Left colon (tissue), 2 donors: ENCODE measurements around the gene ACTN3. TPM values are rescaled to one million over a fixed set of nuclear protein-coding genes. Genes with fewer than 3 reads are reported as not detected.
"Not testable (repeated sequence)": the region's sequence is repeated elsewhere in the genome, so short reads cannot be mapped to it uniquely, and the experiment has no call there.

Experiments used
- ATAC-seq: fragments of 200-7000 bp; cut with Tn5 transposase; one replicate; pipeline ENCODE4 v1.9.1; 2020; ENCODE audit warnings: mild to moderate bottlenecking, moderate library complexity
- DNase-seq, 2 donors: peaks; one replicate each; pipeline ENCODE4 v3.0.0-alpha.2; 2020
- intact Hi-C, 2 donors: fragments of 100-400 bp; cut with DNase I in 1 of 2; cut with micrococcal nuclease in 1 of 2; formaldehyde crosslinking; loops; one replicate each; pipeline versions ENCODE4 v1.11.2 to v1.14.0; 2022; cut with DNase I, micrococcal nuclease
- total RNA-seq, 2 donors: library from RNA; stranded (reverse); fragmentation: NEBNext Ultra II Directional; extraction: Animal tissue kit (Norgen Biotek cat#: 25700); gene quantifications; one replicate each; pipeline ENCODE4 v1.2.1, GENCODE V29; 2021
- donor health status: DM: no; HTN: no; CAD: no.
- donor health status: DM: yes; HTN: yes; CAD: no.

The ACTN3 gene
- total RNA-seq, 2 donors from 2014 or later = not detected

DNA sequence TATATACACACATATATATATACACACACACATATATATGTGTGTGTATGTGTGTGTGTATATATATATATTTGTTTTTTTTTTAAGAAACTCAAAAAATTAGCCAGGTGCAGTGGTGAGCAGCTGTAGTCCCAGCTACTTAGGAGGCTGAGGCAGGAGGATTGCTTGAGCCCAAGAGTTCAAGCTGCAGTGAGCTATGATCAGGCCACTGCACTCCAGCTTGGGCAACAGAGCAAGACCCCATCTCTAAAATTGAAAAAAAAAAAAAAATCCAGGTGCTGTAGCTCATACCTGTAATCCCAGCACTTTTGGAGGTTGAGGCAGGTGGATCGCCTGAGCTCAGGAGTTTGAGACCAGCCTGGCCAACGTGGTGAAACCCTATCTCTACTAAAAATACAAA is 42.6 kb downstream of the ACTN3 start:
- intact Hi-C loops, ATAC-seq, DNase-seq: not testable (repeated sequence)

DNA sequence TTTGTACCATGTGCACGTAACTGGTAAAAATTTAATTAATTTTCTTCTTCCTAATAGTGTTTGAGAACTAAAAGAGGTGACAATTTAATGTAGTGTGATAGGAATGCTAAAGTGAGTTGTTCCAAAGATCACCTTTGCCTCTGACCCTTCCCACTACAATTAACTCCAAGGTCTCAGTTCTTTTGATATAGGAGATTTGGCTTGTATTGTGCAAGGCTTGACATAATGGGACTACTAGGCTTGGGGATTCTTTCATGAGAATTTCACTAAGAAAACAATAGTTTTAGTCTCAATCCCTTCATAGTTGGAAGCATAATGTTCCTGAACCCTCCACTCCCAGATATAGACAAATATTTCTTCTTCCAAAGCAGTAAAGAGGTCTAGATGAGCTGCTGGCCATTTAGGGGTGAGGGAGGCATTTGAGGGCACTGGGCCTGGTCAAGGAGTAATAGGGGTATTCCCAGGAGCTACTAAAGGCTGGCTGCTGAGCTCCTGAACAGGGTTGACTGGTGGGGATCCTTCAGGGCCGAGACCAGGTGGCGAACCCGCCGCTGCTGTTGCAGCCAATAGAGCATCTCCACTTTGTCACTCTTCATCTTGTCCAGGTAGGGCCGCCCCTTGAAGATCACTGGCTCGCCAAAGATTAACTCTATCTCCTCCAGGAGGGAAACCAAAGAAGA is 43.4 kb downstream of the ACTN3 start:
- intact Hi-C loops = no loop called here
- ATAC-seq = no peak
- no peak for DNase-seq

DNA sequence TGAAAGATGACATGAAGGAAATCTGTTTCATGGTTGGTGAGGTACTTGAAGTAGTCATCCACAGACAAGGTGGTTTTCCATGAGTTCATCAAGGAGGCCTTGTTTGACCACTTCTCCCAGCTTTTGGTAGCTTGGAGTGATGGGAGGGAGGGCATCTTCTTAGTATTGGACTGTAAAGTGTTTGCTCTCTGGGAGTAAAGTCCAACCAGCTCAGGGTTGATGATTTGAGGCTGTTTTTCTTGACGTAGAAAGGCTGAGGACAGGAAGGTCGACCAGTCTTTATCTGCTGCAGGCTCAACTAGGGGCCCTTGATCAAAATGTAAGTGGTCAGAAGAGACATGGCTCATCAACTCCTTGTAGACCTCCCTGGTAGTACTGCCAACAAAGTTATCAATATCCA is 44.5 kb downstream of the ACTN3 start:
- DNase-seq (no peak), ATAC-seq (no peak)
- intact Hi-C loops = no loop called here

DNA sequence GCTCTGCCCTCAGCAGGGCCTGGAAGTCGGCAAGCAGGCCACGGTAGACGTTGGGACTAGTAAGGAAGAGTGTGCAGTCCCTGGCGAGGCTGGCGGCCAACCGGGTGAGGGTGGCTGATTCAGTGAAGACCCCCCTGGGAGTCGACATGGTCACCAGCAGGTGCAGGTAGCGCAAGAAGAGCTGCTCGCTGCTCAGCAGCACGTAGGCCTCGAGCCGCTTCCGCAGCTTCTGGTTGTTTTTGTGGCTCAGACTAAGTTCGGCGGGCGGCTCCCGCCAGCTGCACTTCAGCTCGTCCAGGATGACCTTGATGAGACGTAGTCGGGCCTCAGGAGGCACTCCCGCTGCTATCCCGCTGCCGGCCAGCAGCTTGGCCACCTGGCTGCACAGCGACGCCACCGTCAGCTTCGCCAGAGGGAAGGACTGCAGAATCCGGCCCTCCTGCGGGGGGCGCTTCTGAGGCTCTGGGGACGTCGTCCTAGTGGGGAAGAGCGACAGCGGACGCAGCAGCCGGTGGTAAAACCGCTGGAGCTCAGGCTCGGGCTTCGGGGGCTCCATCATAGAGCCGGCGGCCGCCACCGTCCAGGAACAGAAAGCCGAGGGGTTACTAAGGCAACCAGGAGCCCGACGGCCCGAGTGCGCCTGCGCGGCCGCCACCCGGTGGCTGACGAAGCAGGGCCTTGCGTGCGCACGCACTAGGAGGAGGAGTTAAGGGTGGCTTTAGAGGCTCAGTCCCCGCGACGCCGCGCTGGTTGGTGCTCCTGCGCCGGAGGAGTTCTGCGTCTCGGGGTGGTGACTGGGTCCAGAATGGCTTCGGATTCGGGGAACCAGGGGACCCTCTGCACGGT is 46.0 kb downstream of the ACTN3 start, which contains the start of the genes CCDC87 and CCS:
TSS of gene CCDC87 (minus strand) at position 607 of the 846 bp plus-strand sequence. CDS start at position 559, 48 bp downstream.
TSS of gene CCS (plus strand) at position 729 of the 846 bp plus-strand sequence. CDS start at position 806, 77 bp downstream.
- intact Hi-C loops = no loop called here
- DNase-seq = peak; percentile 98 to 100
- ATAC-seq = peak; percentile 97

DNA sequence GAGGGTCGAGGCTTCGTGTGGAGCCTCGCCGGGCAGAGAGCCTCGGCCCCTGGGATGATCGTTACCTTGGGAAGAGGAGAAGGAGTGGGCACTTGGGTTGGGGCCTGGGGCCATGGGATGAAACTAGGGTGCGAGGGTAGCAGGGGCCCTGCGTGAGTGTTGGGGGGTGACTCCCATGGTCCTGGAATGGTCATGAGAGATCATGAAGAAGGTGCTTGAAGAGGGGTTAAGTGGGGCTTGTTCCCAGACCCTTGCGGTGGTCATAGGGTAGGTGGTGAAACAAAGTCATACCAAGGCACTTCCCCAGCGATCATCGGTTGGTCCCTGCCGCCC is 46.6 kb downstream of the ACTN3 start:
- DNase-seq = no peak
- ATAC-seq = peak; percentile 20
- intact Hi-C loops = no loop called here

DNA sequence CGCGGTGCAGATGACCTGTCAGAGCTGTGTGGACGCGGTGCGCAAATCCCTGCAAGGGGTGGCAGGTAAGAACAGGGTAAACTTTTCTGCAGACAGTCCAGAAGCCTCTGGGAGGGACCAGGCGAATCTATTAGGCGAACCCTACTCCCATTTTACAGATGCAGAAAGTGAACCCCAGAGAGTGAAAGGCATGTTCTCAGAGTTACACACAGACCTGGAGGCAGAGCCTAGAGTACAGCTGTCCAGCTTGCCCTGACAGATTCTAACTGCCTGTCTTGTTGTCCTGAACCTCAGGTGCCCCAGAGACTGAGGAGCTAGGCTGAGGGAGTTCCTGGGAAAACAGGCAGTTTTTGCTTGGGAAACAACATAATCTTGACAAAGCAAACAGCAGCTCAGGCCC is 46.9 kb downstream of the ACTN3 start:
- intact Hi-C loops = no loop called here
- ATAC-seq (peak; percentile 2), DNase-seq (no peak)

DNA sequence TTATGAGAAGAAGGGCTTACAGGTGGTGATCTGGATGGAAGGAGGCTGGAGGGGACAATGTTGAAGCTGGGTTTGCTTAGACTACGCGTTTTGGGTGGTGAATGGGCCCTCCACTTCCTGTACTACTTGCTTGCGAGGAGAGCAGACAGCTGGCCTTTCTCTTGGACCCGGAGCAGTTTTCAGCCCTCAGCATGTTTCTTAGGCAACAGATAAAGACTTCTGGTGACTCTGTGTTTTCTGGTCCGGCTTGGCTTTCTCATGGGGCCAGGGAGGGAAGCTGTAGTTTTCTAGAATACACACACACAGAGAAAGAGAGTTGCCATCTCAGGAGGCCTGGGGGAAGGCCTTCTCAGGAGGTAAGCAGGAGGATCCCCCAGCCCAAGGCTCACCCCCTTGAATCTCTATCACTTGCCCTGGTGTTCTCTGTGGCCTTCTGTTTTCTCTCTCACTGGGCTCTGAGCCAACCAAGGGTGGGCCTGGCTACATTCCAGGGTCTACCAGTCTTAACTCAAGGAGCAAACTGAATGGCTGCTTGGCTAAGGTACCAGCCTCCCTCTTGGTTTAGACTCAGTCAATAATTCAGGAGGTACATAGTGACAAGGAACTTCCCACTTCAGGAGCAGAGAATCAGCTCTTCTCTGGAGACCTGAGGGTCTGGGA is 48.7 kb downstream of the ACTN3 start:
- no peak for DNase-seq
- ATAC-seq = no peak
- intact Hi-C loops = no loop called here

DNA sequence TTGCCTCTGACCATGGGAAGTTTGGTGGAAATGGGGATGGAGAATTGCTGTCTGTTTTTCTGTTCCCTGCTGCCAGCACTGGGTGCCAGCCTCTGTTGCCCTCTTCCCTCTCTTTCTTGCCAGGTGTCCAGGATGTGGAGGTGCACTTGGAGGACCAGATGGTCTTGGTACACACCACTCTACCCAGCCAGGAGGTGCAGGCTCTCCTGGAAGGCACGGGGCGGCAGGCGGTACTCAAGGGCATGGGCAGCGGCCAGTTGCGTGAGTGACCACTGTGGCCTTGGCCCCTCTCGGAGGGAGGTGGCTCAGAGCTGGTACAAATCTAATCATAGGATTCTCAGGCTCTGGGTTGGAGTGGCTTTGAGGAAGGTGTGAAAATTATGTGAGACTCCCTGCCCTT is 52.3 kb downstream of the ACTN3 start:
- intact Hi-C loops = no loop called here
- DNase-seq = no peak
- ATAC-seq = no peak

DNA sequence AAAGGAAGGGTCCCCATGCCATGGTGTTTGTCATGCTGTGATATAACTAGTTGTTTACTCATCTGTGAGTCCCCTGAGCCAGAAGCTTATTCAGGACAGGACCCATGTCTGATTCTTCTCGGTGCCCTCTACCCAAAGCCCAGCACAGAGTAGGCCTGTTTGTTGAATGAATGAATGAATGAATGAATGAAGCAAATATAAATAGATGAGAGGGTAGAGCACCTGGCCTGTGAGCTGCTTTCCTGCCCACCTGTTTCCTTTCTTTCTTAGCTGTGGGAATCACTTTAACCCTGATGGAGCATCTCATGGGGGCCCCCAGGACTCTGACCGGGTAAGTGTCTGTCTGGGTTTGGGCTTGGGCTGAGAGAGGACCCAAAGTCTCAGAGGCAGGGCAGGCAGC is 53.5 kb downstream of the ACTN3 start:
- ATAC-seq (no peak), DNase-seq (no peak)
- intact Hi-C loops = no loop called here

DNA sequence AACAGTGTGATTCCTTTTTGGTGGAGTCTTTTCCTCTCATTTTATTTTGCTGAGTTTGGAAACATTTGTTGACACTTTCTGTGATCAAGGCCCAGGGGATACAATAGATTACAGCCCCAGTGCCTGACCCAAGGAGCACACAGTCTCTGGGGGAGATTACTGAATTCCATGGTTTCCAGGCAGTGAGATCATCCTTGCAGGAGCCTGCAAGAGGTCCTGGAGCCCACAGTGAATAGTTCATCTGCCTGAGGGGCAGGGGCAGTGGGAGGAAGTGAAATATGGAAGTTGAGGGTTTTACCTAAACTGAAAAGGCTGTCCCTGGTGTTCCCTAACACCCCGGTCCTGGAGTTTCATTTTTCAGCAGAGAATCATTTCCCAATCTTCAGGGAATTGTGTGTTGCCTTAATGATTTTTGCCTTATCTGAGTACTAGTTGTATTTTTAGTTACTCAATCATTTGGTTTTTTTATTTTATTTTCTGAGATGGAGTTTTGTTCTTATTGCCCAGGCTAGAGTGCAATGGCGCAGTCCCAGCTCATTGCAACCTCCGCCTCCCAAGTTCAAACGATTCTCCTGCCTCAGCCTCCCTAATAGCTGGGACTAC is 54.0 kb downstream of the ACTN3 start:
- intact Hi-C loops = no loop called here
- ATAC-seq (no peak), DNase-seq (no peak)

DNA sequence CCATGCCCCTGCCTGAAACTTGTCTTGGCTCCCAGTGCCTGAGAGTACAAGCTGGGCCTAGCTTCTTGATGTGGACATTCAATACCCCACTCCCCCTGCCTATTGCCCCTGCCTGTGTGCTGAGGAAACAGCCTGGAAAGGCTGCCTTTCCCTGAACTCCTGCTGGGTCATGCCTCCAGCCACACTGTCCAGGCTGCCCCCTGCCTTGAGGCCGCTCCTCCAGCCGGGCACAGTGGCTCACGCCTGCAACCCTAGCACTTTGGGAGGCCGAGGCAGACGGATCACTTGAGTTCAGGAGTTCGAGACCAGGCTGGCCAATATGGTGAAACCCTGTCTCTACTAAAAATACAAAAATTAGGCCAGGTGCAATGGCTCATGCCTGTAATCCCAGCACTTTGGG is 56.4 kb downstream of the ACTN3 start:
- ATAC-seq = no peak
- DNase-seq = no peak
- intact Hi-C loops = no loop called here

DNA sequence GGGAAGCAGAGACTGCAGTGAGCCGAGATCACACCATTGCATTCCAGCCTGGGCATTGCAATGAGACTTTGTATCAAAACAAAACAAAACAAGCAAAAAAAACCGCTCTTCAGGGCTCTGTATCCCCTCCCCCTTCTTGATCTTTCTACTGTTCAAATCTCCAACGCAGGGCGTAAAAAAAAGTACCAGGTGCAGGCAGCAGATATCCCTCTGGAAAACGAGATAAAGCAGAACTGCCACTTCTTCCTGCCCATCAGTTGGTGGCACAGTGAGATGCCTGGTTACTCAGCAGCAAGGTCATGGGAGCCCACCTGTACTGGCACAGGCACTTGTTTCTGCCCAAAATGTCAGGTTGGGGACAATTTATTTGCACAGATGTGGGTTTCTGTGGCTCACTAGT is 57.5 kb downstream of the ACTN3 start:
- ATAC-seq (no peak), DNase-seq (no peak)
- intact Hi-C loops = no loop called here

DNA sequence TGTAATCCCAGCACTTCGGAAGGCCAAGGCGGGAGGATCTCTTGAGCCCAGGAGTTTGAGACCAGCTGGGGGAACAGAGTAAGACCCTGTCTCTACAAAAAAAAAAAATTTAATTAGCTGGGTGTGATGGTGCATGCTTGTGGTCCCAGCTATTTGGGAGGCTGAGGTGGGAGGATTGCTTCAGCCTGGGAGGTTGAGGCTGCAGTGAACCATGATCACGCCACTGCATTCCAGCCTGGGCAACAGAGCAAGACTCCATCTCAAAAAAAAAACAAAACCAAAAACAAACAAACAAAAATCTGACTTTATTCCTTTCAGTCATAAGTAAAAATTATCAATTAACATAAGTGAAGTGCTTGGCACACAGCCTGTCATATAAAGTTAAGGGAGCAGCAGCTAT is 59.9 kb downstream of the ACTN3 start:
- DNase-seq, intact Hi-C loops, ATAC-seq: not testable (repeated sequence)

DNA sequence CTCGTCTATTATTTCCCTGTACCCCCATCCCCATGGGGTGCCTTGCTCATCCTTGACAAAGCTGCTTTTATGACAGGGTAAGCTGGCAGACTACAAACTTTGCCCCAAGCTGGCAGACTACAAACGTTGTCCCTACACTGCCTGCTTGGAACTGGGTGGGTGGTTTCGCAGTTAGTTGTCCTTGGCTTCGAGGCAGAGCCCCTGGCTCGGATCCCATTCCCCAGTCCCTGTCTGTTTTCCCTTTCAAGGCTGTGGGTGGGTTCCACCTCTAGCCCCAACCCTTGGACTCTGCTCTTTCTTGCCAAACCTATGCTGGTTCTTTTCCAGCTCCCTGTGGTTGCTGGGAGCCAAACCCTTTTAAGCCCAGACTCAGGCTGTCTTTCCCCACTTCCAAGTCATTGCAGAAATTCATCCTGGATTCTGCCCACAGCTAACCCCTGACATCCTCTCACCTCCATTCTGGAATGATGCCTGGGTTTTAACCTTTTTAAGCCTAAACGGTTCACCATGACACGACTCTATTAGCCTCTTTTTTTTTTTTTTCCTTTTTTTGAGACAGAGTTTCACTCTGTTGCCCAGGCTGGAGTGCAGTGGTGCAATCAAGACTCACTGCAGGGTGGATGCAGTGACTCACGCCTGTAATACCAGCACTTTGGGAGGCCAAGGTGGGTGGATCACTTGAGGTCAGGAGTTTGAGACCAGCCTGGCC is 60.6 kb downstream of the ACTN3 start:
- peak; percentile 93 for ATAC-seq

DNA sequence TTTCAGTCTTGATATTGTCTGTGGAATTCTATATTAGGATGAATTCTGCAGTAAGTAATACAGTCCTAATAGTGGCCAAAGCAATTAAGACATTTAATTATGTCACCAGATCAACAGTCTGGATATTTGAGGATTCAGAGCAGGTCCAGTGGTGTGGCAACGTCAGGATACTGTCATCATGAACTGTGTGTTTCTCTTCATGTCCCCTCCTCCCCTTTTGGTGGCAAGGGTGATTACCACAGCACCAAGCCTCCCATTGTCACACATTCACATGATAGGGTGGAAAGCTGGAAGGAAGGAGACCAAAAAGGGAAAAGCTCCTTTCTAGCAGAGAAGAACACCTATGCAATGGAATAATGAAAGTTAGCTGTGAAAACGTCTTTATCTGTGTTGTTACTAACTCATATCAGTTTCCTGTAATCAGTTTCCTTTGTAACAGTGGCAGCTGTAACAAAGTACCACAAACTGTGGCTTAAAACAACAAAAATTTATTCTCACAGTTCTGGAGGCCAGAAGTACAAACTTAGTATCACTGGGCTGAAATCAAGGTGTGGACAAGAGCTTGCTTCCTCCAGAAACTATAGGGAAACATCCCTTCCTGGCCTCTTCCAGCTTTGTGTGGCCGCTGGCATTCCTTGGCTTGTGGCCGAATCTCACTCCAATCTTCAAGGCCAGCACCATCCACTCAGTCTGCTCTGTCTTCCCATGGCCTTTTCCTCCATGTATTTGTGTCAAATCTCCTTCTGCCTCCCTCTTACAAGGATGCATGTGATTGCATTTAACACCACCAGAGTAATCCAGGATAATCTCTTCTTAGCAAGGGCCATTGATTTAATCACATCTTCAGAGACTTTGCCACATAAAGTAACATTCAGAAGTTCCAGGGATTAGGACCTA is 63.3 kb downstream of the ACTN3 start:
- ATAC-seq (no peak), DNase-seq (no peak)
- intact Hi-C loops = no loop called here

More for the DNA sequence above, 60.6 kb downstream of the ACTN3 start:
- DNase-seq = peak; percentile 75 to 87
- intact Hi-C loops = no loop called here

DNA sequence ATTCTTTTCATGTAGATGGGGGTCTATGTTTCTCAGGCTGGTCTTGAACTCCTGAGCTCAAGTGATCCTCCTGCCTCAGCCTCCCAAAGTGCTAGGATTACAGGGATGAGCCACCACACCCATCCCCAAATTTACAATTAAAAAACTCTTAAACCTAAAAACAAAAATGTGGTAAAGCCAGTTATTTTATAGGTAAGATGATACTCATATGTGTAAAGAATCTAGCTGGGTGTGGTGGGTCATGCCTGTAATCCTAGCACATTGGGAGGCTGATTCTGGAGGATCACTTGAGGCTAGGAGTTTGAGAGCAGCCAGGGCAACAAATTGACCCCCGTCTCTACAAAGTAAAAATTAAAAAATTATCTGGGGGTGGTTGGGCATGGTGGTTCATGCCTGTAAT is 65.8 kb downstream of the ACTN3 start:
- no peak for ATAC-seq

More for the DNA sequence above, 65.8 kb downstream of the ACTN3 start:
- intact Hi-C loops = no loop called here
- DNase-seq = no peak
